K562 (cell line): ENCODE data around the gene ZNF407. TPM values are rescaled to one million over a fixed set of nuclear protein-coding genes. Genes with fewer than 3 reads are reported as not detected.
A peak's percentile ranks its signal among the peaks of the same experiment; 100 is the strongest.

Experiments
- CCAR2 ChIP-seq: fragments of 200-400 bp; formaldehyde crosslinking; IDR thresholded peaks from 2 replicates; pipeline ENCODE4 v1.6.1; 2017; ENCODE audit warnings: mild to moderate bottlenecking, low read depth, low read length
- ETV1 ChIP-seq: fragments of 450-650 bp; conservative IDR thresholded peaks from 2 replicates; pipeline ENCODE4 v1.6.1; 2016; ENCODE audit warnings: missing genetic modification characterization, control low read depth, low read depth, missing compliant biosample characterization
- GABPA ChIP-seq: fragments of 200-800 bp; sonication (Bioruptor generic); conservative IDR thresholded peaks from 2 replicates; pipeline ENCODE4 v1.6.1; 2016; ENCODE audit warnings: low read depth, missing genetic modification characterization, missing compliant biosample characterization
- KAT2B ChIP-seq: IDR thresholded peaks from one replicate; pipeline ENCODE4 v1.6.1; 2012; ENCODE audit warnings: low read depth, mild to moderate bottlenecking, control low read depth, inconsistent platforms, low read length, moderate library complexity
- NEUROD1 ChIP-seq: fragments of 150-350 bp; IDR thresholded peaks from 2 replicates; pipeline ENCODE4 v1.6.1; 2014; ENCODE audit warnings: borderline replicate concordance, low read length, low read depth; ENCODE audit not compliant: partially characterized antibody
- PCBP1 ChIP-seq: fragments of 200-400 bp; formaldehyde crosslinking; IDR thresholded peaks from 2 replicates; pipeline ENCODE4 v1.6.1; 2018; ENCODE audit warnings: mild to moderate bottlenecking, low read depth, low read length; ENCODE audit not compliant: poor library complexity, severe bottlenecking
- POLR2AphosphoS5 ChIP-seq: IDR thresholded peaks from 2 replicates; pipeline ENCODE4 v1.6.1; 2011; ENCODE audit warnings: mild to moderate bottlenecking, low read depth, low read length, moderate library complexity; ENCODE audit not compliant: control insufficient read depth, insufficient read depth
- SP2 ChIP-seq: IDR thresholded peaks from 2 replicates; pipeline ENCODE4 v1.6.1; 2011; ENCODE audit warnings: mild to moderate bottlenecking, low read depth, low read length, moderate library complexity; ENCODE audit not compliant: poor library complexity, severe bottlenecking; ENCODE audit errors: extremely low read depth
- ZNF165 ChIP-seq: fragments of 250-450 bp; sonication (Bioruptor Pico); IDR thresholded peaks from 2 replicates; pipeline ENCODE4 v1.4.0; 2020; ENCODE audit warnings: borderline replicate concordance
- polyA plus RNA-seq, 8 experiments: library from polyadenylated mRNA; depleted of rRNA in 4 of 8; stranded (reverse) in 5 of 8; unstranded in 3 of 8; fragments of >200 nt; fragmentation: Nextera tagmentation in 2 of 8; fragmentation: Illumina TruSeq in 1 of 8; extraction: Ambion mirVana in 2 of 8; extraction: Trizol in 1 of 8; gene quantifications; 2 replicates each; pipeline versions ENCODE4 v1.2.1 to v1.2.3, GENCODE V29; 2011 to 2014; ENCODE audit warnings: inconsistent platforms in 1 of 8, missing spikeins in 1 of 8
- total RNA-seq, 7 experiments: library from RNA; depleted of rRNA in 6 of 7; stranded (reverse); fragments of >200 nt in 6 of 7; fragmentation: Illumina TruSeq in 2 of 7; extraction: Trizol in 2 of 7; gene quantifications; 2 replicates each; pipeline versions ENCODE4 v1.2.1 to v1.2.3, GENCODE V29; 2011 to 2021; ENCODE audit warnings: low replicate concordance in 1 of 7
- TF ChIP-seq, protein P1 (sequence below): fragments of 250-450 bp; sonication (Bioruptor Pico); IDR thresholded peaks from 2 replicates; pipeline ENCODE4 v1.4.0; 2020; ENCODE audit warnings: borderline replicate concordance
- TF ChIP-seq, protein P2 (sequence below): fragments of 250-450 bp; sonication (Bioruptor Pico); IDR thresholded peaks from 2 replicates; pipeline ENCODE4 v1.8.0; 2022; ENCODE audit warnings: inconsistent platforms, mild to moderate bottlenecking, moderate library complexity, borderline replicate concordance
- TF ChIP-seq, protein P3 (sequence below): fragments of 200-600 bp; sonication (generic); IDR thresholded peaks from one replicate; pipeline ENCODE4 v1.6.1; 2012; ENCODE audit warnings: mild to moderate bottlenecking, low read depth, low read length, inconsistent platforms

The ZNF407 gene
- total and polyA plus RNA-seq, 9 of the 15 experiments (the other 6 are each of a cell fraction or from before 2014, with no cell fraction given): 0.21 to 5.4 (median 2.3) TPM

DNA sequence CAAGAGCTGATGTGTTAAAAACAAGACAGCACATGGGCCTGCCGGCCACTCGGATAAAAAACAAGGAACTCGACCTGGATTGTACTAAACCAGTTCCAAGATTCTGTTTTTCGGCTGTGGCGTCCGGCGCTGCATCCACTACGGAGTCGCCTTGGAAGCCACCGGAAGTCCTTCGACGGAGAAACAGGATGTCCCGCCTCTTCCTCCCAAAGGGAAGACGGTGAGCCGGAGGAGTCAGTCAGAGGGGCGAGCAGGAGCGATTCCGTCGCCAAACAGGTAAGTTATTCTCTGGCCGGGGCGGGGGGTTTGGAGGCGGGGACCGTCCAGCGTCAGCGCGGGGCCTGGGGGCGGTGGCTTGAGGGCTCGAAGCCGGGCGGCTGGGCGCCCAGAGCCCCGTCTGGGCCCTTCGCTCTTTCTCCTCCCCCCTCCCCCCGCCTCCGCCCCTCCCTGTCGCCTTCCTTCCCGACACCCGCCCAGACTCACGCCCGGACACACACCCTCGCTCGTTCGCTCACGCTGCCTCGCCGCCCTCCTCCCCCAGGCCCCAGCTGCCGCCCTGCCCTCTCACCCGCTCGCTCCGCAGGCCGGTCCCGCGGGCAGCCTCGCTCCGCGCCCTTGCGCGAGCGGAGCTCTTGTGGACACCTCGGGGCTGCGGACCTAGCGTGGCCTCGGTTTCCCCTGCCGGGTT, at the start of gene ZNF407 (continued):
- TF ChIP-seq, protein P1, sequence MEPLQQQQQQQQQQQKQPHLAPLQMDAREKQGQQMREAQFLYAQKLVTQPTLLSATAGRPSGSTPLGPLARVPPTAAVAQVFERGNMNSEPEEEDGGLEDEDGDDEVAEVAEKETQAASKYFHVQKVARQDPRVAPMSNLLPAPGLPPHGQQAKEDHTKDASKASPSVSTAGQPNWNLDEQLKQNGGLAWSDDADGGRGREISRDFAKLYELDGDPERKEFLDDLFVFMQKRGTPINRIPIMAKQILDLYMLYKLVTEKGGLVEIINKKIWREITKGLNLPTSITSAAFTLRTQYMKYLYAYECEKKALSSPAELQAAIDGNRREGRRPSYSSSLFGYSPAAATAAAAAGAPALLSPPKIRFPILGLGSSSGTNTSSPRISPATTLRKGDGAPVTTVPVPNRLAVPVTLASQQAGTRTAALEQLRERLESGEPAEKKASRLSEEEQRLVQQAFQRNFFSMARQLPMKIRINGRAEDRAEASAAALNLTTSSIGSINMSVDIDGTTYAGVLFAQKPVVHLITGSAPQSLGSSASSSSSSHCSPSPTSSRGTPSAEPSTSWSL: no peak
- TF ChIP-seq NEUROD1 (peak; percentile 30), CCAR2 (no peak), ZNF165 (CRISPR knock-in tag) (no peak), SP2 (peak; percentile 35), PCBP1 (no peak), KAT2B (no peak), ETV1 (0 out of 2 replicates have a peak, but pooled peaks have one; percentile 4), POLR2AphosphoS5 (peak; percentile 57; the same call in 1 of the 2 replicates), GABPA (peak; percentile 96)
- TF ChIP-seq, protein P2, sequence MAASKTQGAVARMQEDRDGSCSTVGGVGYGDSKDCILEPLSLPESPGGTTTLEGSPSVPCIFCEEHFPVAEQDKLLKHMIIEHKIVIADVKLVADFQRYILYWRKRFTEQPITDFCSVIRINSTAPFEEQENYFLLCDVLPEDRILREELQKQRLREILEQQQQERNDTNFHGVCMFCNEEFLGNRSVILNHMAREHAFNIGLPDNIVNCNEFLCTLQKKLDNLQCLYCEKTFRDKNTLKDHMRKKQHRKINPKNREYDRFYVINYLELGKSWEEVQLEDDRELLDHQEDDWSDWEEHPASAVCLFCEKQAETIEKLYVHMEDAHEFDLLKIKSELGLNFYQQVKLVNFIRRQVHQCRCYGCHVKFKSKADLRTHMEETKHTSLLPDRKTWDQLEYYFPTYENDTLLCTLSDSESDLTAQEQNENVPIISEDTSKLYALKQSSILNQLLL (CRISPR knock-in tag): no peak
- TF ChIP-seq, protein P3, sequence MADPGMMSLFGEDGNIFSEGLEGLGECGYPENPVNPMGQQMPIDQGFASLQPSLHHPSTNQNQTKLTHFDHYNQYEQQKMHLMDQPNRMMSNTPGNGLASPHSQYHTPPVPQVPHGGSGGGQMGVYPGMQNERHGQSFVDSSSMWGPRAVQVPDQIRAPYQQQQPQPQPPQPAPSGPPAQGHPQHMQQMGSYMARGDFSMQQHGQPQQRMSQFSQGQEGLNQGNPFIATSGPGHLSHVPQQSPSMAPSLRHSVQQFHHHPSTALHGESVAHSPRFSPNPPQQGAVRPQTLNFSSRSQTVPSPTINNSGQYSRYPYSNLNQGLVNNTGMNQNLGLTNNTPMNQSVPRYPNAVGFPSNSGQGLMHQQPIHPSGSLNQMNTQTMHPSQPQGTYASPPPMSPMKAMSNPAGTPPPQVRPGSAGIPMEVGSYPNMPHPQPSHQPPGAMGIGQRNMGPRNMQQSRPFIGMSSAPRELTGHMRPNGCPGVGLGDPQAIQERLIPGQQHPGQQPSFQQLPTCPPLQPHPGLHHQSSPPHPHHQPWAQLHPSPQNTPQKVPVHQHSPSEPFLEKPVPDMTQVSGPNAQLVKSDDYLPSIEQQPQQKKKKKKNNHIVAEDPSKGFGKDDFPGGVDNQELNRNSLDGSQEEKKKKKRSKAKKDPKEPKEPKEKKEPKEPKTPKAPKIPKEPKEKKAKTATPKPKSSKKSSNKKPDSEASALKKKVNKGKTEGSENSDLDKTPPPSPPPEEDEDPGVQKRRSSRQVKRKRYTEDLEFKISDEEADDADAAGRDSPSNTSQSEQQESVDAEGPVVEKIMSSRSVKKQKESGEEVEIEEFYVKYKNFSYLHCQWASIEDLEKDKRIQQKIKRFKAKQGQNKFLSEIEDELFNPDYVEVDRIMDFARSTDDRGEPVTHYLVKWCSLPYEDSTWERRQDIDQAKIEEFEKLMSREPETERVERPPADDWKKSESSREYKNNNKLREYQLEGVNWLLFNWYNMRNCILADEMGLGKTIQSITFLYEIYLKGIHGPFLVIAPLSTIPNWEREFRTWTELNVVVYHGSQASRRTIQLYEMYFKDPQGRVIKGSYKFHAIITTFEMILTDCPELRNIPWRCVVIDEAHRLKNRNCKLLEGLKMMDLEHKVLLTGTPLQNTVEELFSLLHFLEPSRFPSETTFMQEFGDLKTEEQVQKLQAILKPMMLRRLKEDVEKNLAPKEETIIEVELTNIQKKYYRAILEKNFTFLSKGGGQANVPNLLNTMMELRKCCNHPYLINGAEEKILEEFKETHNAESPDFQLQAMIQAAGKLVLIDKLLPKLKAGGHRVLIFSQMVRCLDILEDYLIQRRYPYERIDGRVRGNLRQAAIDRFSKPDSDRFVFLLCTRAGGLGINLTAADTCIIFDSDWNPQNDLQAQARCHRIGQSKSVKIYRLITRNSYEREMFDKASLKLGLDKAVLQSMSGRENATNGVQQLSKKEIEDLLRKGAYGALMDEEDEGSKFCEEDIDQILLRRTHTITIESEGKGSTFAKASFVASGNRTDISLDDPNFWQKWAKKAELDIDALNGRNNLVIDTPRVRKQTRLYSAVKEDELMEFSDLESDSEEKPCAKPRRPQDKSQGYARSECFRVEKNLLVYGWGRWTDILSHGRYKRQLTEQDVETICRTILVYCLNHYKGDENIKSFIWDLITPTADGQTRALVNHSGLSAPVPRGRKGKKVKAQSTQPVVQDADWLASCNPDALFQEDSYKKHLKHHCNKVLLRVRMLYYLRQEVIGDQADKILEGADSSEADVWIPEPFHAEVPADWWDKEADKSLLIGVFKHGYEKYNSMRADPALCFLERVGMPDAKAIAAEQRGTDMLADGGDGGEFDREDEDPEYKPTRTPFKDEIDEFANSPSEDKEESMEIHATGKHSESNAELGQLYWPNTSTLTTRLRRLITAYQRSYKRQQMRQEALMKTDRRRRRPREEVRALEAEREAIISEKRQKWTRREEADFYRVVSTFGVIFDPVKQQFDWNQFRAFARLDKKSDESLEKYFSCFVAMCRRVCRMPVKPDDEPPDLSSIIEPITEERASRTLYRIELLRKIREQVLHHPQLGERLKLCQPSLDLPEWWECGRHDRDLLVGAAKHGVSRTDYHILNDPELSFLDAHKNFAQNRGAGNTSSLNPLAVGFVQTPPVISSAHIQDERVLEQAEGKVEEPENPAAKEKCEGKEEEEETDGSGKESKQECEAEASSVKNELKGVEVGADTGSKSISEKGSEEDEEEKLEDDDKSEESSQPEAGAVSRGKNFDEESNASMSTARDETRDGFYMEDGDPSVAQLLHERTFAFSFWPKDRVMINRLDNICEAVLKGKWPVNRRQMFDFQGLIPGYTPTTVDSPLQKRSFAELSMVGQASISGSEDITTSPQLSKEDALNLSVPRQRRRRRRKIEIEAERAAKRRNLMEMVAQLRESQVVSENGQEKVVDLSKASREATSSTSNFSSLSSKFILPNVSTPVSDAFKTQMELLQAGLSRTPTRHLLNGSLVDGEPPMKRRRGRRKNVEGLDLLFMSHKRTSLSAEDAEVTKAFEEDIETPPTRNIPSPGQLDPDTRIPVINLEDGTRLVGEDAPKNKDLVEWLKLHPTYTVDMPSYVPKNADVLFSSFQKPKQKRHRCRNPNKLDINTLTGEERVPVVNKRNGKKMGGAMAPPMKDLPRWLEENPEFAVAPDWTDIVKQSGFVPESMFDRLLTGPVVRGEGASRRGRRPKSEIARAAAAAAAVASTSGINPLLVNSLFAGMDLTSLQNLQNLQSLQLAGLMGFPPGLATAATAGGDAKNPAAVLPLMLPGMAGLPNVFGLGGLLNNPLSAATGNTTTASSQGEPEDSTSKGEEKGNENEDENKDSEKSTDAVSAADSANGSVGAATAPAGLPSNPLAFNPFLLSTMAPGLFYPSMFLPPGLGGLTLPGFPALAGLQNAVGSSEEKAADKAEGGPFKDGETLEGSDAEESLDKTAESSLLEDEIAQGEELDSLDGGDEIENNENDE: no peak
